PC-3 (cell line): ENCODE data around the gene CD58. TPM values are rescaled to one million over a fixed set of nuclear protein-coding genes. Genes with fewer than 3 reads are reported as not detected.

Experiments used
- ATAC-seq: fragments of 200-7000 bp; cut with Tn5 transposase; 2 replicates; pipeline ENCODE4 v1.9.1; 2020; ENCODE audit warnings: mild to moderate bottlenecking, moderate library complexity
- BruUV-seq: library from RNA; stranded (reverse); fragments of 400-500 nt; replicated peaks from 2 replicates; lab custom pipeline; 2021; lab: Mats Ljungman, UMichigan
- CTCF ChIA-PET: fragments of 300-600 bp; sonication (Branson Sonifier 250); formaldehyde crosslinking; loops from one replicate; lab custom pipeline; 2022; ENCODE audit warnings: antibody characterized with exemption; lab: Charles Lee
- POLR2A ChIA-PET: fragments of 300-600 bp; sonication (Branson Sonifier 250); formaldehyde crosslinking; loops from one replicate; lab custom pipeline; 2022; ENCODE audit warnings: antibody characterized with exemption; ENCODE audit not compliant: unreplicated experiment; lab: Charles Lee
- DNase-seq: peaks from one replicate; pipeline ENCODE4 v3.0.0-alpha.2; 2015
- H2AFZ ChIP-seq: fragments of 300-600 bp; sonication (generic); 2 replicates; pipeline ENCODE4 v1.6.0; 2016; ENCODE audit warnings: antibody characterized with exemption, low read length
- H3F3A ChIP-seq: fragments of 300-600 bp; sonication (generic); one replicate; pipeline ENCODE4 v1.6.0; 2017; ENCODE audit warnings: antibody characterized with exemption, low read length, control low read depth, mild to moderate bottlenecking; ENCODE audit not compliant: unreplicated experiment
- H3K27ac ChIP-seq: fragments of 300-600 bp; sonication (generic); 2 replicates; pipeline ENCODE4 v1.5.1; 2016; ENCODE audit warnings: mild to moderate bottlenecking, low read length
- H3K27me3 ChIP-seq: fragments of 300-600 bp; sonication (generic); 2 replicates; pipeline ENCODE4 v1.6.1; 2016; ENCODE audit warnings: low read length, mixed read lengths
- H3K36me3 ChIP-seq: fragments of 300-600 bp; sonication (generic); 2 replicates; pipeline ENCODE4 v1.6.1; 2016; ENCODE audit warnings: low read depth, mixed run types, low read length, mixed read lengths
- H3K4me1 ChIP-seq: fragments of 300-600 bp; sonication (generic); 2 replicates; pipeline ENCODE4 v1.5.1; 2016; ENCODE audit warnings: low read length; ENCODE audit not compliant: insufficient read depth
- H3K4me2 ChIP-seq: fragments of 300-600 bp; sonication (generic); 2 replicates; pipeline ENCODE4 v1.6.0; 2016; ENCODE audit warnings: low read length
- H3K4me3 ChIP-seq: fragments of 300-600 bp; sonication (generic); 2 replicates; pipeline ENCODE4 v1.5.1; 2016; ENCODE audit warnings: mild to moderate bottlenecking, low read length, mixed read lengths
- H3K79me2 ChIP-seq: fragments of 300-600 bp; sonication (generic); 2 replicates; pipeline ENCODE4 v1.6.1; 2017; ENCODE audit warnings: low read length, mixed read lengths
- H3K9ac ChIP-seq: fragments of 300-600 bp; sonication (generic); 2 replicates; pipeline ENCODE4 v1.6.0; 2016; ENCODE audit warnings: mild to moderate bottlenecking, low read length
- H3K9me2 ChIP-seq: fragments of 300-600 bp; sonication (generic); replicated peaks from 2 replicates; pipeline ENCODE4 v1.6.1; 2016; ENCODE audit warnings: mixed run types, low read length, mixed read lengths
- H3K9me3 ChIP-seq: fragments of 300-600 bp; sonication (generic); 2 replicates; pipeline ENCODE4 v1.6.1; 2016; ENCODE audit warnings: low read length, mixed read lengths
- H4K20me1 ChIP-seq: fragments of 300-600 bp; sonication (generic); 2 replicates; pipeline ENCODE4 v1.6.1; 2016; ENCODE audit warnings: low read length, mixed read lengths
- EZH2 ChIP-seq: fragments of 300-600 bp; sonication (generic); IDR thresholded peaks from one replicate; pipeline ENCODE4 v1.6.1; 2017; ENCODE audit warnings: antibody characterized with exemption, mild to moderate bottlenecking, low read length; ENCODE audit not compliant: unreplicated experiment
- EZH2phosphoT487 ChIP-seq: fragments of 300-600 bp; sonication (generic); IDR thresholded peaks from 2 replicates; pipeline ENCODE4 v1.6.1; 2018; ENCODE audit warnings: mild to moderate bottlenecking, antibody characterized with exemption, low read length, borderline replicate concordance
- intact Hi-C: fragments of 100-400 bp; cut with micrococcal nuclease; formaldehyde crosslinking; loops from 2 replicates; pipeline ENCODE4 v1.9.0; 2023
- total RNA-seq: library from RNA; depleted of rRNA; stranded (reverse); fragments of >200 nt; gene quantifications from 2 replicates; pipeline ENCODE4 v1.2.3, GENCODE V29; 2014
- TF ChIP-seq, protein P1 (sequence below): fragments of 300-600 bp; sonication (generic); conservative IDR thresholded peaks from 2 replicates; pipeline ENCODE4 v1.5.1; 2017; ENCODE audit warnings: antibody characterized with exemption, low read depth, mild to moderate bottlenecking, low read length

CD58 gene
- total RNA-seq, 1 experiment from 2014 or later = 26.9 TPM

DNA sequence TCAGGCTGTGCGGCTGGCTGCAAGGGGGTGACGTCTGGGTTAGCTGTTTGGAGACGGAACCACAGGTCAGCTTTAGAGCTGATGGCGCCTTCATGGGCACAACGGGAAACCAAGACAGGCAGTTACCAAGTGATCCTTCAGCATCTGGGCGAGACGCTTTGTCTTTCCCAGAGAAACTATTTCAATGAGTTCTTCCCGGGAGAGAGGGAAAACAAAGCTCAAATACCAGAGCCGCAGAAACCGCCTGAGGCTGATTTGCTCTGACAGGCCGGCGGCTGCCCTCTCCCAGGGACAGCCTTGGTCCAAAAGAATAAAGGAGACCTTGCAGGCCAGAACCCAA, 76.5 kb downstream of the CD58 start:
- TF ChIP-seq EZH2 = no peak
- TF ChIP-seq, protein P1, sequence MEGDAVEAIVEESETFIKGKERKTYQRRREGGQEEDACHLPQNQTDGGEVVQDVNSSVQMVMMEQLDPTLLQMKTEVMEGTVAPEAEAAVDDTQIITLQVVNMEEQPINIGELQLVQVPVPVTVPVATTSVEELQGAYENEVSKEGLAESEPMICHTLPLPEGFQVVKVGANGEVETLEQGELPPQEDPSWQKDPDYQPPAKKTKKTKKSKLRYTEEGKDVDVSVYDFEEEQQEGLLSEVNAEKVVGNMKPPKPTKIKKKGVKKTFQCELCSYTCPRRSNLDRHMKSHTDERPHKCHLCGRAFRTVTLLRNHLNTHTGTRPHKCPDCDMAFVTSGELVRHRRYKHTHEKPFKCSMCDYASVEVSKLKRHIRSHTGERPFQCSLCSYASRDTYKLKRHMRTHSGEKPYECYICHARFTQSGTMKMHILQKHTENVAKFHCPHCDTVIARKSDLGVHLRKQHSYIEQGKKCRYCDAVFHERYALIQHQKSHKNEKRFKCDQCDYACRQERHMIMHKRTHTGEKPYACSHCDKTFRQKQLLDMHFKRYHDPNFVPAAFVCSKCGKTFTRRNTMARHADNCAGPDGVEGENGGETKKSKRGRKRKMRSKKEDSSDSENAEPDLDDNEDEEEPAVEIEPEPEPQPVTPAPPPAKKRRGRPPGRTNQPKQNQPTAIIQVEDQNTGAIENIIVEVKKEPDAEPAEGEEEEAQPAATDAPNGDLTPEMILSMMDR = no peak
- Histone ChIP-seq H3K9me3 (no peaks in the 10 kb centered on the region), H3K27ac (no peak overlapping the region), H2AFZ (no peak overlapping the region), H3K79me2 (no peaks in the 10 kb centered on the region), H3K4me2 (no peak overlapping the region), H3K27me3 (no peaks in the 10 kb centered on the region), H3K4me3 (no peak overlapping the region), H3K9me2 (no peaks in the 10 kb centered on the region), H3F3A (no peaks in the 10 kb centered on the region), H3K9ac (no peak overlapping the region), H4K20me1 (no peaks in the 10 kb centered on the region), H3K36me3 (no peaks in the 10 kb centered on the region), H3K4me1 (peaks cover 42% of the 10 kb centered on the region)
- no TSS peak for BruUV-seq
- POLR2A ChIA-PET = no interaction called here
- DNase-seq (no peak), ATAC-seq (no peak)
- CTCF ChIA-PET = no interaction called here
- intact Hi-C loops = no loop called here

DNA sequence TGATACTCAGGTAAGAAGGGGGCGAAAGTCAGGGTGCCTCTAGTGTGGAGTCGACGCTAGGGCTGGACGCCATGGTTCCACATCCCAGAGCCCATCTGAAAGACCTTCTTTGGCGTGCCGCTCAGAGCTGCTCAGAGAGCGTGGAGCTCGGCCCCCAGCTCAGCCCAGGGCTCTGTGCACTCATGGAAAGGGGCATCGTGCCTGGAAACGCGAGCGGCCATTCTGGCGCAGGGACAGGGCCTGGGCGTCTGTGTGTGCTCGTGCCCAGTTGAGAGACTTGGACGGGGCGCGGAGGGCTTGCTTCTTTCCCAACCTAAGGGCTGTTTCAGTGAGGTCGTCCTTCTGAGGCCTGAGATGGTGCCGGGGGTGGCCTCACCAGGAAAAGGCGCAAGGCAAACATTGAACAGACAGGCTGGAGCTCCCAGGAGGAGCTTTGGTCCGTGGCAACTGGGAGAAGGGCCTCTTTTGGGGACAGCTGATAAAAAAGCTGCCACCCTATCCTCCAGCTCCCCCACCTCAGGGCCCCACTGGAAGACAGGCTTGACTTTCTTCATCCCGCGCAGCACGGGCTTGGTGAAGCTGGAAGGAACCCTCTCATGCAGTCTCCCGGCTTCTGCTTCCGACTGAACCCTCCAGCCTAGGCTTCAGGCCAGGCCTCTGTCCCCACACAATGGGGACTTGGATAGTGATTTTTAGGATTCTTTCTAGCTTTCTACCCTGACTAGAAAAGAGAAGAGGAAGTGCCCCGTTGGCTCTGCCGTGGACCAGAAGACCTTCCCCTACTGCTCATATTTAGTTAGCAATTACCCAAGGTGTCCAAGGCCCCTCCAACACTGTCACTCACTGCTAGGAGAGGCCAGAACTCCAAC, 77.1 kb downstream of the CD58 start:
- peaks cover 47% of the 10 kb centered on the region for H3K4me1 ChIP-seq
- POLR2A ChIA-PET = no interaction called here
- no TSS peak for BruUV-seq
- H2AFZ ChIP-seq = no peak overlapping the region
- TF ChIP-seq EZH2 (no peak), EZH2phosphoT487 (no peak)
- TF ChIP-seq, protein P1 = no peak
- no peak overlapping the region for H3K4me2 ChIP-seq
- H3K27me3 ChIP-seq = no peaks in the 10 kb centered on the region
- no peak overlapping the region for H3K27ac ChIP-seq
- no peaks in the 10 kb centered on the region for H3K79me2 ChIP-seq
- no peak for DNase-seq
- H3K9me2 ChIP-seq = no peaks in the 10 kb centered on the region
- no peaks in the 10 kb centered on the region for H3K36me3 ChIP-seq
- intact Hi-C loops = no loop called here
- no peaks in the 10 kb centered on the region for H3K9me3 ChIP-seq
- no peak overlapping the region for H3K4me3 ChIP-seq
- no peaks in the 10 kb centered on the region for H4K20me1 ChIP-seq
- ATAC-seq = no peak
- CTCF ChIA-PET = interaction anchor here (0.7 kb wide), 1 partner anchor 16 kb away, joined by 3 read pairs; no protein-coding TSS in a partner anchor
- no peaks in the 10 kb centered on the region for H3F3A ChIP-seq
- no peak overlapping the region for H3K9ac ChIP-seq

DNA sequence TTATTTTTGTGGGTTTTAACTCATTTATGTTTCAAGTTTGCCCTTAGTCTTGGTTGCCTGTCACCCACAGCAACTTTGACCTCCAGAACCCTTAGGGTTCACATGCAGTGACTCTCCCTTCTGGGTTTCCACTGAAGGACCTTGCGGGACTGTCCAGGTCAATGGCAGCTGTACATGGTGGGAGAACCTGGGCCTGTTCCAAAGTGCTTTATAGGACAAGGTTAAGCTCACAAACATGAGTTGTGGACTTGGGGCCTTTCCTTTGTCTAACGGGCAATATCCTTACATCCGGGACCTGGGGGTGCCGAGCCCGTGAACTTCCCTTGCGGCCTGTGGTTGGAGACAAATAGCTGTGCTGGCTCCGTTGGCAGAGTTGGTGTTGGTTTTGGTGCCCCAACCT, 77.8 kb downstream of the CD58 start:
- ATAC-seq (no peak), DNase-seq (no peak)
- Histone ChIP-seq H3K9ac (no peak overlapping the region), H3K27me3 (no peaks in the 10 kb centered on the region), H3K79me2 (no peaks in the 10 kb centered on the region), H3K9me2 (no peaks in the 10 kb centered on the region), H3K9me3 (no peaks in the 10 kb centered on the region), H3K36me3 (no peaks in the 10 kb centered on the region), H2AFZ (no peak overlapping the region), H4K20me1 (no peaks in the 10 kb centered on the region), H3K27ac (no peak overlapping the region), H3K4me2 (no peak overlapping the region), H3K4me1 (peaks cover 54% of the 10 kb centered on the region), H3F3A (no peaks in the 10 kb centered on the region), H3K4me3 (no peak overlapping the region)
- ChIA-PET POLR2A (no interaction called here), CTCF (no interaction called here)
- intact Hi-C loops = no loop called here
- BruUV-seq = no TSS peak
- TF ChIP-seq, protein P1 = no peak
- no peak for TF ChIP-seq EZH2phosphoT487
- no peak for TF ChIP-seq EZH2
